ENCODE results near the gene SIGLEC11. TPM values are rescaled to one million over a fixed set of nuclear protein-coding genes. Genes with fewer than 3 reads are reported as not detected.

Gene SIGLEC11
- polyA plus RNA-seq, 1 of the 3 experiments (the other 2 are of a cell fraction) = not detected

- WGBS (ENCODE audit: low lambda C conversion rate) = 97% methylated on average over 5 of the region's 5 CpGs
- peaks cover 23% of the 10 kb centered on the region for H3K79me2 ChIP-seq (ENCODE audit: insufficient read depth)
- no peaks in the 10 kb centered on the region for H3K9me2 ChIP-seq
- 0 out of 2 replicates have a peak, but pooled peaks cover 4% of the 10 kb centered on the region for H4K20me1 ChIP-seq (ENCODE audit: insufficient read depth)
- peaks cover 7 to 10% of the 10 kb centered on the region in 2 experiments; a peak in 2 of 4 replicates for H3K4me1 ChIP-seq (ENCODE audit: control insufficient read depth in 1 of 2, insufficient read depth in 2 of 2, low read depth in 1 of 2, low read length in 1 of 2)
- H3K36me3 ChIP-seq (replicated peaks in 1 of 2; ENCODE audit: control insufficient read depth in 1 of 2, insufficient read depth in 2 of 2, low read length in 1 of 2) = peaks cover 3 to 19% of the 10 kb centered on the region in 2 experiments
- ChIA-PET POLR2A (no interaction called here), CTCF (no interaction called here)
- H2AFZ ChIP-seq (ENCODE audit: low read depth) = no peak overlapping the region
- H3K4me3 ChIP-seq (ENCODE audit: low read depth in 2 of 2, low read length in 1 of 2) = no peak overlapping the region
- H3K27me3 ChIP-seq (ENCODE audit: insufficient read depth) = no peaks in the 10 kb centered on the region
- no peak overlapping the region for H3K9ac ChIP-seq
- no peak for TF ChIP-seq REST (IDR thresholded peaks at IDR 0.05; ENCODE audit: low read depth, low read length)
- no peak for TF ChIP-seq TCF12 (IDR thresholded peaks at IDR 0.05)
- no peak for TF ChIP-seq PBX3 (IDR thresholded peaks at IDR 0.05)
- TF ChIP-seq USF2 (IDR thresholded peaks at IDR 0.05; ENCODE audit: borderline replicate concordance, low read depth, low read length) = no peak
- TF ChIP-seq TEAD4 (IDR thresholded peaks at IDR 0.05; ENCODE audit: borderline replicate concordance, insufficient read depth) = no peak
- no peak for TF ChIP-seq GABPA (IDR thresholded peaks at IDR 0.05; ENCODE audit: low read depth)
- no peak for TF ChIP-seq MAX (IDR thresholded peaks at IDR 0.05; ENCODE audit: low read depth)
- TF ChIP-seq SMC3 (IDR thresholded peaks at IDR 0.05; ENCODE audit: low read depth, low read length) = no peak
- no peak for TF ChIP-seq NRF1 (IDR thresholded peaks at IDR 0.05; ENCODE audit: low read depth, low read length)
- TF ChIP-seq MXI1 (IDR thresholded peaks at IDR 0.05; ENCODE audit: low read depth, low read length) = no peak
- TF ChIP-seq SIN3A (IDR thresholded peaks at IDR 0.05; ENCODE audit: borderline replicate concordance, low read depth, low read length) = no peak
- TF ChIP-seq EZH2phosphoT487 (IDR thresholded peaks at IDR 0.05; ENCODE audit: borderline replicate concordance, low read depth) = no peak
- TF ChIP-seq FOSL2 (IDR thresholded peaks at IDR 0.05; ENCODE audit: borderline replicate concordance, low read depth) = no peak
- TF ChIP-seq CHD2 (IDR thresholded peaks at IDR 0.05; ENCODE audit: low read length, partially characterized antibody) = no peak
- no peak for TF ChIP-seq CTCF (IDR thresholded peaks at IDR 0.05)
- TF ChIP-seq ELF1 (IDR thresholded peaks at IDR 0.05) = no peak
- no peak for TF ChIP-seq FOXJ3 (CRISPR knock-in tag; IDR thresholded peaks at IDR 0.05)
- no peak for TF ChIP-seq RFX5 (IDR thresholded peaks at IDR 0.05; ENCODE audit: low read length)
- TF ChIP-seq POLR2AphosphoS5 (IDR thresholded peaks at IDR 0.05; ENCODE audit: low read depth, low read length) = no peak
- peaks cover 18% of the 10 kb centered on the region for H3F3A ChIP-seq (replicated peaks; ENCODE audit: insufficient read depth)
- H3K27ac ChIP-seq (ENCODE audit: low read depth in 2 of 2, low read length in 1 of 2) = no peak overlapping the region
- DNase-seq = no peak
- no peak overlapping the region for H3K4me2 ChIP-seq
- H3K9me3 ChIP-seq = no peaks in the 10 kb centered on the region
Measured at GRCh38 chr19:49932041-49932451, 28.9 kb downstream of the SIGLEC11 start.

All from SK-N-SH (cell line).